IMR-90 (cell line): Measurements from ENCODE around the gene SEC11A. TPM values are rescaled to one million over a fixed set of nuclear protein-coding genes. Genes with fewer than 3 reads are reported as not detected.
A peak's percentile ranks its signal among the peaks of the same experiment; 100 is the strongest.

Experiments
- ATAC-seq: fragments of 200-7000 bp; cut with Tn5 transposase; 2 replicates; pipeline ENCODE4 v1.9.1; 2020; ENCODE audit warnings: low read depth, mild to moderate bottlenecking, moderate library complexity
- BruUV-seq: library from RNA; stranded (reverse); fragments of 400-500 nt; replicated peaks from 2 replicates; lab custom pipeline; 2021; lab: Mats Ljungman, UMichigan
- CTCF ChIA-PET: fragments of 300-600 bp; formaldehyde crosslinking; extraction: SDS; loops from one replicate; lab custom pipeline; 2021; ENCODE audit warnings: antibody characterized with exemption; lab: Yijun Ruan, JAX
- POLR2A ChIA-PET: fragments of 300-600 bp; sonication (Branson Sonifier 250); formaldehyde crosslinking; loops from one replicate; lab custom pipeline; 2022; ENCODE audit warnings: antibody characterized with exemption; ENCODE audit not compliant: unreplicated experiment; lab: Charles Lee
- DNase-seq: peaks from one replicate; pipeline ENCODE4 v3.0.0; 2013
- H2AFZ ChIP-seq: replicated peaks from 2 replicates; pipeline ENCODE3; 2013; ENCODE audit warnings: low read length, mild to moderate bottlenecking; ENCODE audit not compliant: poor library complexity
- H2AK5ac ChIP-seq: 2 replicates; pipeline ENCODE4 v1.6.1; 2013; ENCODE audit warnings: low read depth, low read length, inconsistent platforms
- H2AK9ac ChIP-seq: replicated peaks from 2 replicates; pipeline ENCODE3; 2013; ENCODE audit warnings: mild to moderate bottlenecking, low read depth, low read length, moderate library complexity; ENCODE audit not compliant: poor library complexity
- H2BK120ac ChIP-seq: 2 replicates; pipeline ENCODE4 v1.6.1; 2013; ENCODE audit warnings: low read depth, low read length, inconsistent platforms
- H2BK15ac ChIP-seq: 3 replicates; pipeline ENCODE4 v1.6.1; 2013; ENCODE audit warnings: low read depth, low read length, inconsistent platforms
- H2BK20ac ChIP-seq: 2 replicates; pipeline ENCODE4 v1.6.1; 2013; ENCODE audit warnings: low read depth, mild to moderate bottlenecking, inconsistent platforms, low read length, moderate library complexity
- H2BK5ac ChIP-seq: 2 replicates; pipeline ENCODE4 v1.6.1; 2013; ENCODE audit warnings: mild to moderate bottlenecking, low read depth, low read length, inconsistent platforms; ENCODE audit not compliant: poor library complexity, severe bottlenecking
- H3K14ac ChIP-seq: replicated peaks from 2 replicates; pipeline ENCODE4 v1.6.1; 2013; ENCODE audit warnings: low read depth, low read length, inconsistent platforms
- H3K18ac ChIP-seq: 2 replicates; pipeline ENCODE4 v1.6.1; 2013; ENCODE audit warnings: low read depth, low read length, control low read depth
- H3K23ac ChIP-seq: 2 replicates; pipeline ENCODE4 v1.6.1; 2013; ENCODE audit warnings: low read depth, low read length, inconsistent platforms
- H3K27ac ChIP-seq: 2 replicates; pipeline ENCODE4 v1.5.1; 2013; ENCODE audit warnings: mild to moderate bottlenecking, control low read depth, low read length; ENCODE audit not compliant: insufficient read depth
- H3K27me3 ChIP-seq: 2 replicates; pipeline ENCODE4 v1.6.1; 2013; ENCODE audit warnings: low read length; ENCODE audit not compliant: control insufficient read depth, insufficient read depth
- H3K36me3 ChIP-seq: 2 replicates; pipeline ENCODE4 v1.6.1; 2013; ENCODE audit warnings: low read length, mixed read lengths; ENCODE audit not compliant: control insufficient read depth, insufficient read depth
- H3K4ac ChIP-seq: 2 replicates; pipeline ENCODE4 v1.6.1; 2013; ENCODE audit warnings: low read depth, low read length, inconsistent platforms
- H3K4me1 ChIP-seq: 2 replicates; pipeline ENCODE4 v1.6.1; 2013; ENCODE audit warnings: low read length, mixed read lengths; ENCODE audit not compliant: control insufficient read depth, insufficient read depth
- H3K4me2 ChIP-seq: 2 replicates; pipeline ENCODE4 v1.6.1; 2013; ENCODE audit warnings: low read depth, mild to moderate bottlenecking, control low read depth, low read length, moderate library complexity
- H3K4me3 ChIP-seq: 2 replicates; pipeline ENCODE4 v1.5.1; 2013; ENCODE audit warnings: low read depth, mild to moderate bottlenecking, control low read depth, low read length, moderate library complexity; ENCODE audit not compliant: insufficient read depth
- H3K56ac ChIP-seq: 2 replicates; pipeline ENCODE4 v1.6.1; 2013; ENCODE audit warnings: low read length, inconsistent platforms; ENCODE audit not compliant: insufficient read depth; ENCODE audit errors: extremely low read depth
- H3K79me1 ChIP-seq, 2 experiments: 2 replicates each; pipeline ENCODE4 v1.6.1; 2013; ENCODE audit warnings: low read length in 2 of 2, inconsistent platforms in 1 of 2, low read depth in 1 of 2
- H3K9ac ChIP-seq: 2 replicates; pipeline ENCODE4 v1.6.1; 2013; ENCODE audit warnings: low read depth, low read length, control low read depth
- H3K9me1 ChIP-seq: 2 replicates; pipeline ENCODE4 v1.6.1; 2013; ENCODE audit warnings: low read length, inconsistent platforms; ENCODE audit not compliant: insufficient read depth
- H3K9me3 ChIP-seq: 2 replicates; pipeline ENCODE4 v1.6.1; 2013; ENCODE audit warnings: low read length; ENCODE audit not compliant: control insufficient read depth, insufficient read depth
- H4K20me1 ChIP-seq: 2 replicates; pipeline ENCODE4 v1.6.1; 2013; ENCODE audit warnings: low read length, inconsistent platforms; ENCODE audit not compliant: insufficient read depth
- H4K5ac ChIP-seq: 2 replicates; pipeline ENCODE4 v1.6.1; 2013; ENCODE audit warnings: mild to moderate bottlenecking, low read depth, low read length, control low read depth
- H4K8ac ChIP-seq, 2 experiments: 2 replicates each; pipeline ENCODE4 v1.6.1; 2013; ENCODE audit warnings: low read depth in 2 of 2, low read length in 2 of 2, control low read depth in 1 of 2, inconsistent platforms in 1 of 2
- H4K91ac ChIP-seq: 2 replicates; pipeline ENCODE4 v1.6.1; 2013; ENCODE audit warnings: low read depth, low read length, inconsistent platforms; ENCODE audit not compliant: insufficient read depth
- MXI1 ChIP-seq: IDR thresholded peaks from 2 replicates; pipeline ENCODE4 v1.6.1; 2012; ENCODE audit warnings: low read depth, mild to moderate bottlenecking, low read length, moderate library complexity, borderline replicate concordance
- RAD21 ChIP-seq: IDR thresholded peaks from 2 replicates; pipeline ENCODE4 v1.6.1; 2012; ENCODE audit warnings: low read length, improper control_type of control experiment
- SMC3 ChIP-seq: fragments of 150-350 bp; IDR thresholded peaks from 2 replicates; pipeline ENCODE4 v1.6.1; 2016; ENCODE audit warnings: low read depth, mild to moderate bottlenecking, antibody characterized with exemption, low read length, moderate library complexity
- WGBS, 2 experiments: methylation state at CpG; one replicate each; pipeline versions ENCODE4 v1.1.5 to v1.1.7; 2013; ENCODE audit warnings: missing lambda C conversion rate in 2 of 2; ENCODE audit not compliant: insufficient read length in 1 of 2; ENCODE audit errors: extremely low coverage in 2 of 2; 5-methylcytosine and 5-hydroxymethylcytosine counted together
- dilution Hi-C: fragments of 300-500 bp; cut with HindIII; formaldehyde crosslinking; loops from one replicate; pipeline ENCODE4 v1.14.3; 2018; ENCODE audit warnings: low sequenced_read_pairs; ENCODE audit not compliant: unreplicated experiment
- in situ Hi-C: fragments of 300-500 bp; cut with MboI; formaldehyde crosslinking; loops from 3 replicates; pipeline ENCODE4 v1.14.3; 2019; ENCODE audit warnings: low sequenced_read_pairs, inconsistent platforms, mixed read lengths
- intact Hi-C: fragments of 100-400 bp; cut with micrococcal nuclease; formaldehyde crosslinking; loops from 2 replicates; pipeline ENCODE4 v1.10.0; 2022
- polyA plus RNA-seq, 3 experiments: library from polyadenylated mRNA; depleted of rRNA; stranded (reverse); fragments of >200 nt; gene quantifications; 2 replicates each; pipeline ENCODE4 v1.2.3, GENCODE V29; 2012; ENCODE audit warnings: low replicate concordance in 1 of 3
- total RNA-seq: library from RNA; depleted of rRNA; stranded (reverse); fragments of >200 nt; gene quantifications from 2 replicates; pipeline ENCODE4 v1.2.3, GENCODE V29; 2012
- TF ChIP-seq, protein P1 (sequence below): fragments of 150-350 bp; IDR thresholded peaks from 2 replicates; pipeline ENCODE4 v1.6.1; 2017; ENCODE audit warnings: mild to moderate bottlenecking, antibody characterized with exemption, low read length, low read depth

SEC11A gene
- total and polyA plus RNA-seq, 2 of the 4 experiments (the other 2 are of a cell fraction) = 62.4 to 108 TPM

DNA sequence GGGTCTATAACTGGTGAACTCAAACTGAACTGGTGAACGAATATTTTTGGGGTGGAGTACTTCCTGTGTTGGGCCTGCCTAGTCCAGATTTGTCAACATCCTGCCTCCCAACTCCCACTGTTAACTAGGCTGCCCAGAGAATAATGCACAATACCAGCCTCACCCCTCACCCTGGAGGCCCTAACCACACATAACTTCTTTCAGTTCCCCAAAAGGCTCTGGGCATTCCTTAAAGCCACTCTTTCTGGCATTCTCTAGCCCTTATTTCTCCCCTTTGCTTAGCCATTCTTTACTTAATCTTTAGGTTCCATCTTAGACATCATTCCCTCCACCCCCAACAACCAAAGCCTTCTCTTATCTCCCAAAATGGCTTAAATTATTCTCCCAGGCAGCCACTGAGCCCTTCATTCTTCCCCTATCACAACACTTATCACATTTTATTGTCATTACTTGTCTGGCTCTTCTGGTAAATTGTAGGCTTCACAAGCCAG is 9.1 kb upstream of the SEC11A start:
- ChIA-PET POLR2A (no interaction called here), CTCF (interaction anchor here (0.6 kb wide), 1 partner anchor 40 kb away, joined by 3 read pairs; no protein-coding TSS in a partner anchor)
- H3K9me1 ChIP-seq = 0 out of 2 replicates have a peak, but pooled peaks cover 8% of the 10 kb centered on the region
- no peak overlapping the region for H3K4me3 ChIP-seq
- DNase-seq (peak; percentile 15), ATAC-seq (0 out of 2 replicates have a peak, but pooled peaks have one; percentile 37)
- peak overlapping the region; percentile 77; a peak in 3 of 4 replicates for H4K8ac ChIP-seq
- peak overlapping the region; percentile 93 for H2AFZ ChIP-seq
- no peaks in the 10 kb centered on the region for H3K79me1 ChIP-seq
- H3K36me3 ChIP-seq = no peaks in the 10 kb centered on the region
- TF ChIP-seq MXI1 (no peak), RAD21 (no peak), SMC3 (no peak)
- TF ChIP-seq, protein P1, sequence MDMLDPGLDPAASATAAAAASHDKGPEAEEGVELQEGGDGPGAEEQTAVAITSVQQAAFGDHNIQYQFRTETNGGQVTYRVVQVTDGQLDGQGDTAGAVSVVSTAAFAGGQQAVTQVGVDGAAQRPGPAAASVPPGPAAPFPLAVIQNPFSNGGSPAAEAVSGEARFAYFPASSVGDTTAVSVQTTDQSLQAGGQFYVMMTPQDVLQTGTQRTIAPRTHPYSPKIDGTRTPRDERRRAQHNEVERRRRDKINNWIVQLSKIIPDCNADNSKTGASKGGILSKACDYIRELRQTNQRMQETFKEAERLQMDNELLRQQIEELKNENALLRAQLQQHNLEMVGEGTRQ = no peak
- peaks cover 2% of the 10 kb centered on the region; the same call in 1 of the 2 replicates for H3K4me1 ChIP-seq
- H2AK5ac ChIP-seq = no peak overlapping the region
- peak overlapping the region; percentile 78 for H3K14ac ChIP-seq
- no TSS peak for BruUV-seq
- no peak overlapping the region for H3K9ac ChIP-seq
- H3K27ac ChIP-seq = no peak overlapping the region
- WGBS, 2 experiments = no CpG with 5 or more reads among the region's 1 CpG
- H2BK5ac ChIP-seq = peak overlapping the region; percentile 34
- intact Hi-C loops = no loop called here
- 0 out of 2 replicates have a peak overlapping the region, but pooled peaks have one; percentile 19 for H2BK120ac ChIP-seq
- dilution Hi-C loops = no loop called here
- H4K91ac ChIP-seq = peak overlapping the region; percentile 61
- peak overlapping the region; percentile 78; the same call in 1 of the 2 replicates for H3K23ac ChIP-seq
- no peak overlapping the region for H3K56ac ChIP-seq
- H2BK15ac ChIP-seq = no peak overlapping the region; the same call in 2 of the 3 replicates
- H2AK9ac ChIP-seq = no peak overlapping the region
- H3K27me3 ChIP-seq = no peaks in the 10 kb centered on the region
- no peak overlapping the region for H2BK20ac ChIP-seq
- H3K9me3 ChIP-seq = no peaks in the 10 kb centered on the region
- peak overlapping the region; percentile 70; the same call in 1 of the 2 replicates for H3K4ac ChIP-seq
- H4K5ac ChIP-seq = peak overlapping the region; percentile 46
- H3K18ac ChIP-seq = peak overlapping the region; percentile 37; the same call in 1 of the 2 replicates
- no peaks in the 10 kb centered on the region for H4K20me1 ChIP-seq
- in situ Hi-C loops = no loop called here
- H3K4me2 ChIP-seq = no peak overlapping the region
